Body of pancreas (tissue), 4 donors: ENCODE results near the gene FN3KRP. TPM values are rescaled to one million over a fixed set of nuclear protein-coding genes. Genes with fewer than 3 reads are reported as not detected.

ENCODE experiments used
- ATAC-seq: fragments of 150-250 bp; one replicate; pipeline ENCODE4 v1.9.1; 2016
- DNase-seq, 4 donors: peaks; one replicate each; pipeline ENCODE4 v3.0.0-alpha.2; 2019
- H3K27ac ChIP-seq, 4 donors: fragments of 200-600 bp; sonication (generic); 1 replicate in 3 of 4; 2 replicates in 1 of 4; pipeline versions ENCODE4 v1.5.1 to v1.6.1; 2016 to 2019; ENCODE audit warnings: mild to moderate bottlenecking in 1 of 4, mixed read lengths in 1 of 4, moderate library complexity in 1 of 4
- H3K27me3 ChIP-seq, 2 donors: fragments of 200-600 bp; sonication (generic); one replicate each; pipeline ENCODE4 v1.6.0; 2016; ENCODE audit warnings: mild to moderate bottlenecking in 1 of 2
- H3K36me3 ChIP-seq, 2 donors: fragments of 200-600 bp; sonication (generic); replicated peaks in 1 of 2; 2 replicates each; pipeline ENCODE4 v1.5.1; 2016; ENCODE audit warnings: low read depth in 2 of 2; ENCODE audit not compliant: insufficient read depth in 1 of 2
- H3K4me1 ChIP-seq: fragments of 200-600 bp; sonication (generic); one replicate; pipeline ENCODE4 v1.6.0; 2016
- H3K4me3 ChIP-seq, 2 donors: fragments of 200-600 bp; sonication (generic); 1 replicate in 1 of 2; 2 replicates in 1 of 2; pipeline ENCODE4 v1.5.1; 2016 to 2019
- H3K9me3 ChIP-seq, 3 donors: fragments of 200-600 bp; sonication (generic); 1 replicate in 2 of 3; 2 replicates in 1 of 3; pipeline ENCODE4 v1.5.1; 2016
- CTCF ChIP-seq, 7 experiments: fragments of 450-650 bp in 4 of 7; fragments of 200-600 bp in 3 of 7; sonication (generic) in 3 of 7; IDR thresholded peaks; one replicate each; pipeline ENCODE4 v1.5.1; 2016 to 2019; ENCODE audit warnings: antibody characterized with exemption in 7 of 7
- POLR2A ChIP-seq, 3 donors: fragments of 450-650 bp; IDR thresholded peaks; one replicate each; pipeline ENCODE4 v1.6.1; 2016; ENCODE audit warnings: antibody characterized with exemption in 3 of 3, mild to moderate bottlenecking in 2 of 3
- WGBS, 2 donors: methylation state at CpG; one replicate each; pipeline ENCODE4 v1.1.5; 2017; 5-methylcytosine and 5-hydroxymethylcytosine counted together
- intact Hi-C: fragments of 100-400 bp; cut with DNase I; formaldehyde crosslinking; loops from one replicate; pipeline ENCODE4 v1.15.1; 2023
- microRNA-seq, 2 donors: library from miRNA; unstranded; fragments of <30 nt; microRNA quantifications; one replicate each; pipeline ENCODE4, GENCODE V29; 2016; ENCODE audit warnings: borderline number of aligned reads in 2 of 2, borderline replicate concordance in 2 of 2
- small RNA-seq: library from RNA; depleted of rRNA; stranded (forward); fragments of <200 nt; gene quantifications from one replicate; pipeline ENCODE3, GENCODE V24; 2016
- total RNA-seq, 2 donors: library from RNA; depleted of rRNA; stranded (reverse); fragments of >200 nt; gene quantifications; one replicate each; pipeline ENCODE4 v1.1.0, GENCODE V29; 2016

FN3KRP gene
- total RNA-seq, 2 donors from 2014 or later: 7.6 to 8.0 TPM

GRCh38 chr17:82776454-82776853 lies 59.9 kb downstream of the FN3KRP start:
- ATAC-seq (no peak), DNase-seq (no peak)
- Histone ChIP-seq H3K27ac (no peak overlapping the region), H3K4me3 (no peak overlapping the region), H3K36me3 (no peaks in the 10 kb centered on the region), H3K4me1 (peaks cover 8% of the 10 kb centered on the region), H3K27me3 (no peaks in the 10 kb centered on the region), H3K9me3 (no peaks in the 10 kb centered on the region)
- 88 to 89% methylated on average over 13 of the region's 13 CpGs for WGBS, 2 donors
- TF ChIP-seq CTCF (IDR thresholded peaks at IDR 0.05) (no peak), POLR2A (IDR thresholded peaks at IDR 0.05) (no peak)
- intact Hi-C loops: loop anchor here (5.0 kb wide), 2 partner anchors 109 to 424 kb away; no protein-coding TSS in a partner anchor

Small RNAs within 50 kb of the gene (microRNA-seq; reads per million reads assigned to microRNA genes)
- gene MIR4525: 0.47 to 1.8 reads per million in 2 donors

Small RNAs within 50 kb of the gene (small RNA-seq; reads per million reads assigned to genes)
- not detected for gene MIR4525

Other genes starting within 250 kb of the FN3KRP start
- gene FOXK2, start 197.0 kb upstream of the FN3KRP start, total RNA-seq: 10 to 100 TPM; 10.6 to 25.1 TPM
- gene WDR45B, start 68.3 kb upstream of the FN3KRP start, total RNA-seq: 10 to 100 TPM; 45.5 to 49.3 TPM
- gene RAB40B, start 18.0 kb upstream of the FN3KRP start, total RNA-seq: 10 to 100 TPM; 18.2 to 39.9 TPM
- gene FN3K, start 18.9 kb downstream of the FN3KRP start, total RNA-seq: 10 to 100 TPM; 15.2 to 29.1 TPM
- gene TBCD, start 35.4 kb downstream of the FN3KRP start, total RNA-seq: 10 to 100 TPM; 38.9 to 74.8 TPM
- not detected for gene ZNF750, start 123.3 kb downstream of the FN3KRP start, total RNA-seq